ENCODE data around the gene TMEM271.
"Not testable (repeated sequence)": the region's sequence is repeated elsewhere in the genome, so short reads cannot be mapped to it uniquely, and the experiment has no call there.

TMEM271 gene

DNA sequence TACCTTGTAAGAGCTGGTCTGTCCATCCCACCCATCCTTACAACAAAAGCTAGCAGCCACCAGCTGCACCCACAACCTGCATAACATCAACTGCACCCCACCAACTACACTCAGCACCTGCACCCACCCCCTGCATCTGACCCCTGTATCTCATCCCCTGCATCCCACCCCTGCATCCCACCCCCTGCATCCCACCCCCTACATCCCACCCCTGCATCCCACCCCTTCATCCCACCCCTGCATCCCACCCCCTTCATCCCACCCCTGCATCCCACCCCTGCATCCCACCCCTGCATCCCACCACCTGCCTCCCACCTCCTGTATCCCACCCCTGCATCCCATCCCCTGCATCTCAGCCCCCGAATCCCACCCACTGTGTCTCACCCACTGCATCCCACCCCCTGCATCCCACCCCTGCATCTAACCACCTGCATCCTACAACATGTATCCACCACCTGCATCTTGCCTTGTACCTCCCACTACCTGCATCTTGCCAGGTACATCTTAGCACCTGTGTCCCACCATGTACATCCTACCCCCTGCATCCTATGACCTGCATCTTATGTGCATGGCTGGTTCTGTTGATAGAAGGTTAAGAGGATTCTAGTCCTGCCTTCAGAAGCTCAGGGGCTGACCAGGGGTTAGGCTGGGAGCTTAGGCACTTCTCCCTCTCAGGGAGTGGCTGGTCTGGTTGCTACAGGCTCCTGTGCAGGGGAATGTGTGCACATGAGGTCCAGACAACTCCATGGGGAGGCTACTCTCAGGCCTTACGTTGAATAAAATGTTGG lies 9.4 kb downstream of the TMEM271 start:
- Histone ChIP-seq H4K8ac (ENCODE audit: low read depth, low read length) (no peak overlapping the region), H3K4me1 (ENCODE audit: control insufficient read depth in 1 of 2, insufficient read depth in 2 of 2, low read length in 2 of 2) (no peaks in the 10 kb centered on the region), H3K79me1 (ENCODE audit: low read length) (no peaks in the 10 kb centered on the region), H3K18ac (ENCODE audit: low read length) (no peak overlapping the region), H2BK5ac (ENCODE audit: low read depth, low read length, poor library complexity) (no peak overlapping the region), H3K4ac (ENCODE audit: low read depth, low read length) (no peak overlapping the region), H2AFZ (ENCODE audit: insufficient read depth, low read length, poor library complexity) (no peak overlapping the region), H3K23ac (ENCODE audit: low read length) (no peak overlapping the region), H3K27ac (ENCODE audit: low read depth, low read length) (no peak overlapping the region), H3K4me3 (ENCODE audit: low read depth, low read length) (no peak overlapping the region), H3K9me3 (ENCODE audit: insufficient read depth, low read depth, low read length) (peaks cover 18% of the 10 kb centered on the region), H3K4me2 (ENCODE audit: low read length) (no peak overlapping the region), H3K79me2 (ENCODE audit: control insufficient read depth, insufficient read depth, low read length, poor library complexity) (no peaks in the 10 kb centered on the region), H4K91ac (ENCODE audit: low read depth, low read length) (no peak overlapping the region), H2AK5ac (ENCODE audit: low read length) (no peak overlapping the region), H3K14ac (ENCODE audit: low read length) (no peak overlapping the region), H4K12ac (ENCODE audit: low read depth, low read length) (no peak overlapping the region), H3K27me3 (ENCODE audit: insufficient read depth, low read length) (no peaks in the 10 kb centered on the region), H2BK12ac (ENCODE audit: low read length) (no peak overlapping the region), H2BK120ac (ENCODE audit: insufficient read depth, low read length, poor library complexity) (no peak overlapping the region), H3K36me3 (ENCODE audit: control insufficient read depth in 1 of 2, insufficient read depth in 2 of 2, low read length in 2 of 2) (no peaks in the 10 kb centered on the region), H3K9ac (ENCODE audit: low read length) (no peak overlapping the region)
- no CpG with 5 or more reads among the region's 2 CpGs for WGBS (ENCODE audit: extremely low coverage, insufficient coverage, insufficient read length)
- DNase-seq: no peak

DNA sequence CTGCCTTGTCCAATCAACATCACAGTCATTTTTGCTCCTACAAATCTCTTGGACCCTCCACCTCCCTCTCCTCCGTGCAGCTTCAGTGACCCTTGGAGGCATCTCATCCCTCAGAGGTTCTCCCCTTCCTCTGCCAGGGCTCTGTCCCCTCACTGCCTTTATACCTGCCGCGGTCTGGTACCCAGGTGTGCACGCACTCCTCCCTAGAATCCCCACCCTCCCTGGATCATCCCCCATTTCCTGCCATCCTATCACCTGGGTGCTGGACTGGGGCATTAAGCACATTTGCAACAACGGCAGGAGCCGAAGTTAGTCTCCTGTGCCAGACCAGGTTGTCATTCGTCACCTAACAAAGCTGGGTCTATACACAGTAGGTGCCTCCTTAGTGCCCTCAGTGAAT lies 10.1 kb downstream of the TMEM271 start:
- H3K4me1 ChIP-seq (ENCODE audit: control insufficient read depth in 1 of 2, insufficient read depth in 2 of 2, low read length in 2 of 2): no peaks in the 10 kb centered on the region
- H3K79me1 ChIP-seq (ENCODE audit: low read length): no peaks in the 10 kb centered on the region
- H2BK120ac ChIP-seq (ENCODE audit: insufficient read depth, low read length, poor library complexity): no peak overlapping the region
- H2AK5ac ChIP-seq (ENCODE audit: low read length): no peak overlapping the region
- no peak overlapping the region for H3K23ac ChIP-seq (ENCODE audit: low read length)
- no peaks in the 10 kb centered on the region for H3K79me2 ChIP-seq (ENCODE audit: control insufficient read depth, insufficient read depth, low read length, poor library complexity)
- H2AFZ ChIP-seq (ENCODE audit: insufficient read depth, low read length, poor library complexity): no peak overlapping the region
- H2BK5ac ChIP-seq (ENCODE audit: low read depth, low read length, poor library complexity): no peak overlapping the region
- no peak overlapping the region for H3K4ac ChIP-seq (ENCODE audit: low read depth, low read length)
- peaks cover 19% of the 10 kb centered on the region for H3K9me3 ChIP-seq (ENCODE audit: insufficient read depth, low read depth, low read length)
- no peak overlapping the region for H4K12ac ChIP-seq (ENCODE audit: low read depth, low read length)
- DNase-seq: no peak
- no peak overlapping the region for H3K4me3 ChIP-seq (ENCODE audit: low read depth, low read length)
- no peaks in the 10 kb centered on the region for H3K36me3 ChIP-seq (ENCODE audit: control insufficient read depth in 1 of 2, insufficient read depth in 2 of 2, low read length in 2 of 2)
- no peak overlapping the region for H3K27ac ChIP-seq (ENCODE audit: low read depth, low read length)
- no peak overlapping the region for H3K4me2 ChIP-seq (ENCODE audit: low read length)
- H3K18ac ChIP-seq (ENCODE audit: low read length): no peak overlapping the region
- no peaks in the 10 kb centered on the region for H3K27me3 ChIP-seq (ENCODE audit: insufficient read depth, low read length)
- H4K8ac ChIP-seq (ENCODE audit: low read depth, low read length): no peak overlapping the region
- H2BK12ac ChIP-seq (ENCODE audit: low read length): no peak overlapping the region
- no peak overlapping the region for H4K91ac ChIP-seq (ENCODE audit: low read depth, low read length)
- no CpG with 5 or more reads among the region's 7 CpGs for WGBS (ENCODE audit: extremely low coverage, insufficient coverage, insufficient read length)
- H3K14ac ChIP-seq (ENCODE audit: low read length): no peak overlapping the region
- H3K9ac ChIP-seq (ENCODE audit: low read length): no peak overlapping the region

- not testable (repeated sequence) for H3K36me3 ChIP-seq (ENCODE audit: control insufficient read depth in 1 of 2, insufficient read depth in 2 of 2, low read length in 2 of 2); H3K4me2 ChIP-seq (ENCODE audit: low read length); H2BK12ac ChIP-seq (ENCODE audit: low read length); H4K8ac ChIP-seq (ENCODE audit: low read depth, low read length); H3K79me2 ChIP-seq (ENCODE audit: control insufficient read depth, insufficient read depth, low read length, poor library complexity); H3K18ac ChIP-seq (ENCODE audit: low read length); H2AFZ ChIP-seq (ENCODE audit: insufficient read depth, low read length, poor library complexity); H3K27me3 ChIP-seq (ENCODE audit: insufficient read depth, low read length); H3K4me3 ChIP-seq (ENCODE audit: low read depth, low read length); H3K23ac ChIP-seq (ENCODE audit: low read length); H3K14ac ChIP-seq (ENCODE audit: low read length); H2AK5ac ChIP-seq (ENCODE audit: low read length); H2BK120ac ChIP-seq (ENCODE audit: insufficient read depth, low read length, poor library complexity); H3K27ac ChIP-seq (ENCODE audit: low read depth, low read length); H4K91ac ChIP-seq (ENCODE audit: low read depth, low read length); DNase-seq; H3K9ac ChIP-seq (ENCODE audit: low read length); H4K12ac ChIP-seq (ENCODE audit: low read depth, low read length); H2BK5ac ChIP-seq (ENCODE audit: low read depth, low read length, poor library complexity); H3K4ac ChIP-seq (ENCODE audit: low read depth, low read length); H3K4me1 ChIP-seq (ENCODE audit: control insufficient read depth in 1 of 2, insufficient read depth in 2 of 2, low read length in 2 of 2); H3K79me1 ChIP-seq (ENCODE audit: low read length)
- peaks cover 22% of the 10 kb centered on the region for H3K9me3 ChIP-seq (ENCODE audit: insufficient read depth, low read depth, low read length)
- no CpG with 5 or more reads among the region's 1 CpG for WGBS (ENCODE audit: extremely low coverage, insufficient coverage, insufficient read length)
Observed at GRCh38 chr4:565614-566013, 10.5 kb downstream of the TMEM271 start.

GRCh38 chr4:562458-562857 lies 13.6 kb downstream of the TMEM271 start:
- not testable (repeated sequence) for H3K27ac ChIP-seq (ENCODE audit: low read depth, low read length); H4K8ac ChIP-seq (ENCODE audit: low read depth, low read length); H3K18ac ChIP-seq (ENCODE audit: low read length); H3K79me2 ChIP-seq (ENCODE audit: control insufficient read depth, insufficient read depth, low read length, poor library complexity); H4K91ac ChIP-seq (ENCODE audit: low read depth, low read length); H2BK120ac ChIP-seq (ENCODE audit: insufficient read depth, low read length, poor library complexity); H3K14ac ChIP-seq (ENCODE audit: low read length); H2AK5ac ChIP-seq (ENCODE audit: low read length); H4K12ac ChIP-seq (ENCODE audit: low read depth, low read length); H2BK12ac ChIP-seq (ENCODE audit: low read length); H3K23ac ChIP-seq (ENCODE audit: low read length); H3K79me1 ChIP-seq (ENCODE audit: low read length); H3K27me3 ChIP-seq (ENCODE audit: insufficient read depth, low read length); H3K4me1 ChIP-seq (ENCODE audit: control insufficient read depth in 1 of 2, insufficient read depth in 2 of 2, low read length in 2 of 2); H3K36me3 ChIP-seq (ENCODE audit: control insufficient read depth in 1 of 2, insufficient read depth in 2 of 2, low read length in 2 of 2); DNase-seq; H2AFZ ChIP-seq (ENCODE audit: insufficient read depth, low read length, poor library complexity); H3K9ac ChIP-seq (ENCODE audit: low read length); H3K4ac ChIP-seq (ENCODE audit: low read depth, low read length); H3K4me3 ChIP-seq (ENCODE audit: low read depth, low read length); H3K4me2 ChIP-seq (ENCODE audit: low read length); H2BK5ac ChIP-seq (ENCODE audit: low read depth, low read length, poor library complexity)
- H3K9me3 ChIP-seq (ENCODE audit: insufficient read depth, low read depth, low read length): peaks cover 26% of the 10 kb centered on the region
- no CpG with 5 or more reads among the region's 2 CpGs for WGBS (ENCODE audit: extremely low coverage, insufficient coverage, insufficient read length)
